GM12878 (cell line): ENCODE measurements around the gene CYP3A4. TPM values are rescaled to one million over a fixed set of nuclear protein-coding genes. Genes with fewer than 3 reads are reported as not detected.

ENCODE experiments used
- ATAC-seq: fragments of 200-7000 bp; cut with Tn5 transposase; 3 replicates; pipeline ENCODE4 v1.9.1; 2020; ENCODE audit warnings: mild to moderate bottlenecking, moderate library complexity
- BruUV-seq: library from RNA; stranded (reverse); fragments of 400-500 nt; replicated peaks from 2 replicates; lab custom pipeline; 2021; lab: Mats Ljungman, UMichigan
- CTCF ChIA-PET: fragments of 300-600 bp; sonication (Branson Sonifier 250); formaldehyde crosslinking; extraction: SDS; loops from one replicate; lab custom pipeline; 2021; ENCODE audit warnings: inconsistent platforms; lab: Yijun Ruan, JAX
- POLR2A ChIA-PET: fragments of 350-600 bp; formaldehyde crosslinking; extraction: SDS; loops from one replicate; lab custom pipeline; 2021; ENCODE audit warnings: inconsistent platforms; lab: Charles Lee
- RAD21 ChIA-PET: fragments of 300-600 bp; sonication (Branson Sonifier 250); formaldehyde crosslinking; loops from one replicate; lab custom pipeline; 2023; ENCODE audit warnings: antibody characterized with exemption; ENCODE audit not compliant: unreplicated experiment; lab: Charles Lee
- SMC1A ChIA-PET: fragments of 300-600 bp; sonication (Branson Sonifier 250); formaldehyde crosslinking; loops from one replicate; lab custom pipeline; 2023; ENCODE audit not compliant: unreplicated experiment, uncharacterized antibody; lab: Charles Lee
- DNase-seq: peaks from one replicate; pipeline ENCODE4 v3.0.0-alpha.2; 2011; ENCODE audit warnings: low read depth, low spot score
- FAIRE-seq: peaks from 3 replicates; lab custom pipeline; 2011; peaks lifted over from hg19 to GRCh38; lab: Jason Lieb, UNC
- H2AFZ ChIP-seq: 2 replicates; pipeline ENCODE4 v1.6.0; 2011; ENCODE audit warnings: low read depth, low read length, control low read depth; ENCODE audit not compliant: control insufficient read depth
- H3K27ac ChIP-seq: 2 replicates; pipeline ENCODE4 v1.5.1; 2011; ENCODE audit warnings: control low read depth; ENCODE audit not compliant: control insufficient read depth, insufficient read depth
- H3K27me3 ChIP-seq, 2 experiments: replicated peaks in 1 of 2; 2 replicates each; pipeline versions ENCODE4 v1.6.0 to v1.6.1; 2011; ENCODE audit warnings: low read length in 1 of 2; ENCODE audit not compliant: control insufficient read depth in 2 of 2, insufficient read depth in 2 of 2
- H3K36me3 ChIP-seq, 2 experiments: 2 replicates each; pipeline ENCODE4 v1.5.1; 2011; ENCODE audit warnings: low read length in 1 of 2; ENCODE audit not compliant: control insufficient read depth in 2 of 2, insufficient read depth in 2 of 2
- H3K4me1 ChIP-seq: 2 replicates; pipeline ENCODE4 v1.6.1; 2011; ENCODE audit warnings: mild to moderate bottlenecking, low read length, moderate library complexity, mixed read lengths; ENCODE audit not compliant: control insufficient read depth, insufficient read depth
- H3K4me2 ChIP-seq: 2 replicates; pipeline ENCODE4 v1.6.0; 2011; ENCODE audit warnings: control low read depth; ENCODE audit not compliant: control insufficient read depth, insufficient read depth
- H3K4me3 ChIP-seq: fragments of 200-600 bp; sonication (generic); 2 replicates; pipeline ENCODE4 v1.5.1; 2016
- H3K79me2 ChIP-seq: 2 replicates; pipeline ENCODE4 v1.6.0; 2011; ENCODE audit warnings: low read length; ENCODE audit not compliant: control insufficient read depth, insufficient read depth
- H3K9ac ChIP-seq: 2 replicates; pipeline ENCODE4 v1.8.0; 2011; ENCODE audit warnings: low read length, control low read depth, mixed read lengths; ENCODE audit not compliant: control insufficient read depth, insufficient read depth
- H3K9me3 ChIP-seq: replicated peaks from 3 replicates; pipeline ENCODE4 v1.5.1; 2011; ENCODE audit warnings: mild to moderate bottlenecking, low read length; ENCODE audit not compliant: control insufficient read depth, insufficient read depth
- H4K20me1 ChIP-seq: 2 replicates; pipeline ENCODE4 v1.6.0; 2011; ENCODE audit not compliant: control insufficient read depth, insufficient read depth
- BHLHE40 ChIP-seq, 2 experiments: fragments of 450-650 bp in 1 of 2; IDR thresholded peaks; 2 replicates each; pipeline ENCODE4 v1.6.1; 2011 to 2017; ENCODE audit warnings: low read depth in 2 of 2, borderline replicate concordance in 1 of 2, improper control_type of control experiment in 1 of 2, low read length in 1 of 2, mild to moderate bottlenecking in 1 of 2
- BRCA1 ChIP-seq: IDR thresholded peaks from 2 replicates; pipeline ENCODE4 v1.6.1; 2011; ENCODE audit warnings: low read depth, low read length, improper control_type of control experiment
- EED ChIP-seq: sonication (generic); IDR thresholded peaks from 2 replicates; pipeline ENCODE4 v1.6.1; 2016; ENCODE audit warnings: antibody characterized with exemption, low read depth
- EZH2 ChIP-seq: IDR thresholded peaks from 2 replicates; pipeline ENCODE4 v1.6.1; 2012; ENCODE audit warnings: low read depth, mild to moderate bottlenecking, control low read depth, inconsistent platforms, low read length, borderline replicate concordance; ENCODE audit not compliant: control insufficient read depth
- IRF5 ChIP-seq: fragments of 450-650 bp; IDR thresholded peaks from 2 replicates; pipeline ENCODE4 v1.6.1; 2017; ENCODE audit warnings: borderline replicate concordance
- LARP7 ChIP-seq: fragments of 450-650 bp; IDR thresholded peaks from 2 replicates; pipeline ENCODE4 v1.6.1; 2017; ENCODE audit warnings: mild to moderate bottlenecking
- MTA2 ChIP-seq: fragments of 450-650 bp; IDR thresholded peaks from 2 replicates; pipeline ENCODE4 v1.6.1; 2016; ENCODE audit warnings: low read depth, mild to moderate bottlenecking, moderate library complexity
- MXI1 ChIP-seq: fragments of 150-350 bp; IDR thresholded peaks from 2 replicates; pipeline ENCODE4 v1.6.1; 2011; ENCODE audit warnings: low read depth, mild to moderate bottlenecking, inconsistent platforms, low read length, improper control_type of control experiment
- POU2F2 ChIP-seq: IDR thresholded peaks from 3 replicates; pipeline ENCODE4 v1.6.1; 2011; ENCODE audit warnings: low read depth, mild to moderate bottlenecking, low read length, borderline replicate concordance
- SIN3A ChIP-seq: IDR thresholded peaks from 2 replicates; pipeline ENCODE4 v1.6.1; 2012; ENCODE audit warnings: low read depth, low read length, improper control_type of control experiment
- WGBS: methylation state at CpG from one replicate; pipeline ENCODE4 v1.1.6; 2016; ENCODE audit warnings: low lambda C conversion rate; ENCODE audit not compliant: insufficient replicate concordance, insufficient coverage; ENCODE audit errors: missing lambda C conversion rate; 5-methylcytosine and 5-hydroxymethylcytosine counted together
- in situ Hi-C: fragments of 300-500 bp; cut with MboI; formaldehyde crosslinking; loops from 9 replicates; pipeline ENCODE4 v1.14.3; 2018; ENCODE audit warnings: mixed read lengths
- intact Hi-C: fragments of 100-400 bp; cut with micrococcal nuclease; formaldehyde crosslinking; loops from one replicate; pipeline ENCODE4 v1.14.2; 2022; ENCODE audit not compliant: unreplicated experiment
- polyA plus RNA-seq, 11 experiments: library from polyadenylated mRNA; depleted of rRNA in 4 of 11; unstranded in 6 of 11; stranded (reverse) in 5 of 11; fragments of >200 nt; fragmentation: Nextera tagmentation in 4 of 11; fragmentation: Illumina TruSeq in 1 of 11; extraction: Ambion mirVana in 4 of 11; extraction: Trizol in 1 of 11; gene quantifications; 1 replicate in 1 of 11; 2 replicates in 10 of 11; pipeline versions ENCODE4 v1.2.1 to v1.2.3, GENCODE V29; 2011 to 2016; ENCODE audit warnings: inconsistent platforms in 2 of 11, missing spikeins in 2 of 11, low read depth in 1 of 11
- total RNA-seq, 4 experiments: library from RNA; depleted of rRNA in 3 of 4; stranded (reverse); fragments of >200 nt in 3 of 4; fragmentation: Illumina TruSeq in 1 of 4; extraction: Trizol in 1 of 4; gene quantifications; 2 replicates each; pipeline versions ENCODE4 v1.2.1 to v1.2.3, GENCODE V29; 2013 to 2021

CYP3A4 gene
- total and polyA plus RNA-seq, 10 of the 15 experiments (the other 5 are each of a cell fraction or from before 2014, with no cell fraction given): 0.02 to 0.21 (median 0.04) TPM; not detected in 7

- no peak for TF ChIP-seq LARP7
- no peak for TF ChIP-seq MXI1
- no peak for TF ChIP-seq SIN3A
- TF ChIP-seq MTA2: no peak
- no peak for TF ChIP-seq BRCA1
- TF ChIP-seq POU2F2: no peak
- TF ChIP-seq IRF5: no peak
Observed at GRCh38 chr7:99784007-99784406, at the start of gene CYP3A4 (continued).

DNA sequence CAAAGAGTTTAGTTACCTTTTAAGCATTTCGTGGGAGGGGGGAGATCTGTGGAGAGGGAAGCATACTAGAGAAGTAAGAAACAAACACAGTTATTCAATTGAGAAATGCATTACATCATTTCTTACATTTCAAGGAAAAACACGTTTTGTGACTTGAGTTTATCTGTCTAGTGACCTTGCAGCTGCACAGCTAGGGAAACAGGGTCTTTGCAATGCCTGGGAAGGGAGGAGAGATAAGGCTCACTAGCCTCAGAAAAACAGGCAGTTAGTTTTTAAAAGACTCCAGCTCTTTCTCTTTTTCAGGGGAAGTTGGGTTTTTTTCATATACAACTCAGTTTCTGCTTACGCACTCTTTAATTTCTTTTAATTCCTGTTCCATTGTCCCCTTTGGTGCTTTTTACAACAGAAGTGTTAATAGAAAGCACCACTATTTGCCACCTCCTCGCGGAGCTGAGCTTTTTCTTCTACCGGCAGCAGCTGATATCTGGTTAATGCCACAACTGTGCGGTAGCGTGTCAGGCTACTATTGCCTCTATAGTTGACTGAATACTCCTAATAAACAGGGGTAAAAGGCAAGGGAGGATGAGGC is 49.4 kb upstream of the CYP3A4 start:
- ATAC-seq (no peak), FAIRE-seq (no peak), DNase-seq (no peak)
- SMC1A ChIA-PET: no interaction called here
- Histone ChIP-seq H3K79me2 (no peaks in the 10 kb centered on the region), H3K9ac (no peak overlapping the region), H3K9me3 (no peaks in the 10 kb centered on the region), H3K4me2 (no peak overlapping the region), H3K4me3 (no peak overlapping the region), H2AFZ (no peak overlapping the region), H4K20me1 (no peaks in the 10 kb centered on the region), H3K27me3 (no peaks in the 10 kb centered on the region), H3K36me3 (no peaks in the 10 kb centered on the region), H3K4me1 (no peaks in the 10 kb centered on the region), H3K27ac (no peak overlapping the region)
- no peak for TF ChIP-seq EZH2
- no peak for TF ChIP-seq BHLHE40 (IDR thresholded peaks at IDR 0.05; ENCODE audit: borderline replicate concordance in 1 of 2, low read depth in 2 of 2, low read length in 1 of 2)
- no peak for TF ChIP-seq EED
- RAD21 ChIA-PET: no interaction called here
- POLR2A ChIA-PET: no interaction called here
- WGBS: 51% methylated on average over 8 of the region's 8 CpGs
- in situ Hi-C loops (no loop called here), intact Hi-C loops (no loop called here)
- BruUV-seq: no TSS peak
- CTCF ChIA-PET: interaction anchor here (0.7 kb wide), 1 partner anchor 42 kb away, joined by 3 read pairs; no protein-coding TSS in a partner anchor
